ENCODE measurements around the gene MRLN.

GRCh38 chr10:59741583-59741982, 11.7 kb downstream of the MRLN start:
- TF ChIP-seq CTCF (IDR thresholded peaks at IDR 0.05) (no peak), POLR2A (IDR thresholded peaks at IDR 0.05) (no peak)

Measured in gastroesophageal sphincter (tissue), 3 donors.